ENCODE data around the gene TMEM126B.

The TMEM126B gene

DNA sequence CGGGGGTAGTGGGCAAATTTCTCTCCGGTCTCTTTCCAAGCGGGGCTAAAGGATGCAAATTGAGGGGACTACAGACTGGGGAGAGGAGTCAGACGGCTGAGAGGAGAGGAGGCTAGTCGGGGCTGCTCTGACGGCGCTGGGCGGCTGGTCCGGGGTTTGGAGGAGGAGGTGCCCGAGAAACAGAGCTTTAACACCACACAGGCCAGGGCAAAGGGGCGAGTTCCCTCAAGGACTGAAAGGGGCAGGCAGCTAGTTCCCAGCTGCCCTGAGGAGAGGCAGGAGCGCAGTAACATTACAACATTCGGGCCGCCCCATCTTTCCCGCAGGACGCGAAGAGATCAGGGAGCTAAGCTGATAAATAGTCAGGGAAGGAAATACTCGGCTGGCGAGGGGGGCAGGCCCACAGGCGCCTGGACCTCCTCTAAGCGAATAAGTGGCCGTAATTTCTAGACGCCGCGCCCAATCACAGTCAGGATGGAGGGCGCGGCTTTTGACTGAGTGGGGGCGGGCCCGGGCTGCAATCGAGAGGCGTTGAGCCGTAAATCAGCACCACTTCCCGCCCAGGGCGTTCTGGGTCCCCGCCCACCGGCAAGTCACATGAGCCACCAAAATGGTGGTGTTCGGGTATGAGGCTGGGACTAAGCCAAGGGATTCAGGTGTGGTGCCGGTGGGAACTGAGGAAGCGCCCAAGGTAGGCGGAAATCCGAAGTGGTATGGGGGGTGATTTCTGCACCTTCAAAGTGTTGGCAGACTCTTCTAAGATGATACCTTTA, at the start of gene TMEM126B:
TSS of gene TMEM126B (plus strand) at position 596 of the 773 bp plus-strand sequence. CDS start at position 611, 15 bp downstream.
- TF ChIP-seq, protein P1, sequence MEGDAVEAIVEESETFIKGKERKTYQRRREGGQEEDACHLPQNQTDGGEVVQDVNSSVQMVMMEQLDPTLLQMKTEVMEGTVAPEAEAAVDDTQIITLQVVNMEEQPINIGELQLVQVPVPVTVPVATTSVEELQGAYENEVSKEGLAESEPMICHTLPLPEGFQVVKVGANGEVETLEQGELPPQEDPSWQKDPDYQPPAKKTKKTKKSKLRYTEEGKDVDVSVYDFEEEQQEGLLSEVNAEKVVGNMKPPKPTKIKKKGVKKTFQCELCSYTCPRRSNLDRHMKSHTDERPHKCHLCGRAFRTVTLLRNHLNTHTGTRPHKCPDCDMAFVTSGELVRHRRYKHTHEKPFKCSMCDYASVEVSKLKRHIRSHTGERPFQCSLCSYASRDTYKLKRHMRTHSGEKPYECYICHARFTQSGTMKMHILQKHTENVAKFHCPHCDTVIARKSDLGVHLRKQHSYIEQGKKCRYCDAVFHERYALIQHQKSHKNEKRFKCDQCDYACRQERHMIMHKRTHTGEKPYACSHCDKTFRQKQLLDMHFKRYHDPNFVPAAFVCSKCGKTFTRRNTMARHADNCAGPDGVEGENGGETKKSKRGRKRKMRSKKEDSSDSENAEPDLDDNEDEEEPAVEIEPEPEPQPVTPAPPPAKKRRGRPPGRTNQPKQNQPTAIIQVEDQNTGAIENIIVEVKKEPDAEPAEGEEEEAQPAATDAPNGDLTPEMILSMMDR (IDR thresholded peaks at IDR 0.05; ENCODE audit: low read depth, low read length, missing control alignments), result no peak
- peak within 1 kb of the TSS; percentile 89 for H3K4me3 ChIP-seq (replicated peaks; ENCODE audit: low read depth, low read length)
- peak; percentile 90 for DNase-seq (ENCODE audit: extremely low read depth, low read depth)

DNA sequence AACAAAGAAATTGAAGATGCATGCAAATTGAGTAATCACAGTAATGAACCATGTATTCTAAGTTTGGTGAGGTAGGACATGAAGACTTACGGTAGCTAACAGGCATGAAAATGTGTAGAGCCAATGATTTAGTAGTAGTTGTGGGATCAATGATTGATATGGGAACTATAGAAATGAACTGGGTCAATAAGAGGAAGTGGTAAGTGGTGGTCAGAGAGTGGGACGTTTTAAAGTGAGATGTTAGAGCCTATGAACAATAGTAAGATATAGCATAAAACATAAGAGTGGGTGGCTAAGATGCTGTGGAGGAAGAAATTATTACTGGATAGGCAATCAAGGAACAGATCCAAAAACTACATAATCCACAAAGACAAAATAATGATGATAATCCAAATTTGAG, 46.3 kb upstream of the TMEM126B start:
- no peak for DNase-seq (ENCODE audit: extremely low read depth, low read depth)
- H3K4me3 ChIP-seq (replicated peaks; ENCODE audit: low read depth, low read length), result no peak overlapping the region
- TF ChIP-seq, protein P1 (IDR thresholded peaks at IDR 0.05; ENCODE audit: low read depth, low read length, missing control alignments), result no peak

DNA sequence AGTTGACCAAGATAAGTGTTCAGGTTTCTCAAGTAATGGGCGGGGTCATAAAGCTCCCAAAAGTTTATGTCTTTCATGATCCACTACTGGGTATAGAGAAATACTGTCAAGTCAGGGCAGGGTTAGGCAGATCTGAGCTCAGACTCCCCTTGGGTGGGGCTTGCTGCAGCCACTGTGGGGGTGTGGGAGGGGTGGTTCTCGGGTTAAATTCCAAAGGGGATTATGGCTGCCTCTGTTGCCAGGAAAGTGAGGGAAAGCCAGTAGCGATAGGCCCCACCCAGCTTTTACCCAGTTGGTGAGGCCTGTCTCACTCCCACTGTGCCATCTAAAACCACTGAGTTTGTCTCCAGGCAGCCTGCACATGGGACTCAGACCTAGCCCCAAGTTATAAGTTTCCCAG, 39.0 kb upstream of the TMEM126B start:
- no peak for DNase-seq (ENCODE audit: extremely low read depth, low read depth)
- no peak overlapping the region for H3K4me3 ChIP-seq (replicated peaks; ENCODE audit: low read depth, low read length)
- TF ChIP-seq, protein P1 (IDR thresholded peaks at IDR 0.05; ENCODE audit: low read depth, low read length, missing control alignments), result no peak

DNA sequence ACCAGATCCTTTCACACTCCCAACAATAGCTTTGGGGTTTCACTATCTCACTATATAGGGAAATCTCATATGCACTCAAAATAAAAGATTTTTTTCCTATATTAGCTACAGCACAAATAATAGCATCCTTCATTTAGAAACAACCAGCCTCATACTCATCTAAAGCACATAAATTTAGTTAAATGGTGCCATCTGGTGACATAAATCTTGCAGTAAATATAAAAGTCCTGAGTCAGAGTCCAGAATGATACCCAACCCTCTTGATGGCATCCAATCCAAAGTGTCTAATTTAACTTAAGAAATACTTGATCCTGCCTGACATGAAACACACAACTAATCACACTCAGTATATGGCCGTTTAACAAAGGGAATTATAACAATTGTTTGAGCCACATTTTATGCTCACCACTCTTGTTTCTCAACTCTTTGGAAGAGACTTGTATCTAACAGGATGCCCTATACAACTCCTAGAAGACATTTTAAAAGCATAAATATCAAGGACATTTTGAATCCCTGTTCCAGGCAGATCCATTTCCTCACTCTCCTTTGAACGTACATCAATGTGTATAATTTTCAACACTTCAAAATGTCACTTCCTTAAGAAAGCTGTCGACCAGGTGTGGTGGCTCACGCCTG, 37.4 kb upstream of the TMEM126B start:
- no peak overlapping the region for H3K4me3 ChIP-seq (replicated peaks; ENCODE audit: low read depth, low read length)
- DNase-seq (ENCODE audit: extremely low read depth, low read depth), result peak; percentile 4
- TF ChIP-seq, protein P1 (IDR thresholded peaks at IDR 0.05; ENCODE audit: low read depth, low read length, missing control alignments), result no peak

DNA sequence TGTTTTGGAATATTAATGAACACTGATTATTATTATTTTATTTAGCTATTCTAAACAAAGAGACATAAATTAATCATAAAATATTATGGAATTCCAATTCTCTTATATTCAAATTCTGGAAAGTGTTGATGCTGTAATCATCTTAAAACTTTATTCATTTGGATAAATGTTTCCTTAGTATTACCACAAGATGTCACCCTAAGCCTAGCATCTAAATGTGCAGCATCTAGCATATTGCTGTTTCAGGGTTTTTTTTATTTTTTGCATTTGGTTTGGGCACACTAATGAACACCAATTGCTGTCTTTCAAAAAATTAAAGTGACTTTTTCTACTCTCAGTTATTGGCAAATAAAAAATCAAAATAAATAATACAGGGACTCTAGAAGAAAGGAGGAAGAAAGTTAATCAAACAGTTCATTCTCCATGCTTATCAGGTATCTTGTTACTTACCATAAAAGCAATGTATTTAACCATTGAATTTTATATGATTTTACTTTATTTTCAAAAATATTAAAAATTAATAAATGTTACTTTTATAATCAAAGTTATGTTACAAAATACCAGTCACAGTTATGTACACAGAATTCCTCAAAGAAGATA, 33.0 kb upstream of the TMEM126B start:
- H3K4me3 ChIP-seq (replicated peaks; ENCODE audit: low read depth, low read length), result no peak overlapping the region
- peak; percentile 19 for DNase-seq (ENCODE audit: extremely low read depth, low read depth)
- TF ChIP-seq, protein P1 (IDR thresholded peaks at IDR 0.05; ENCODE audit: low read depth, low read length, missing control alignments), result no peak

DNA sequence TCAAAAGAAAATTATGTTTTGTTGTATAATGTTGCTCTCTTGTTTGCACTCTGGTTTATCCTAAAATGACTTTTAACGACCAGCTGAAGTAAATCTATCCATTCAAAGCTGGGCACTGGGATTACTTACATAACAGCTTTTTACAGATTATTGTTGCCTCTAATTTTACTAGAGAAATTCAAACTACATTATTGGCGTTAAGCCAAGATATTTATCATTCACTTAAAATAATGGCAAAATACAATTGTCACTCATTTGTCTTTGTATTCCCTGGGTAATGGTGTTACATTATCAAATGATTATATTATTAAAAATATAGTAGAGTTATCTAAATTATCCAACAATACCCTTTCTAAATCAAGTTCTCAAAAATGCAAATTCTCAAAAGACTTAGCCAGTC, 31.5 kb upstream of the TMEM126B start:
- no peak for DNase-seq (ENCODE audit: extremely low read depth, low read depth)
- no peak overlapping the region for H3K4me3 ChIP-seq (replicated peaks; ENCODE audit: low read depth, low read length)
- TF ChIP-seq, protein P1 (IDR thresholded peaks at IDR 0.05; ENCODE audit: low read depth, low read length, missing control alignments), result no peak

All from HFF-Myc (cell line).